ENCODE results near the gene KRTAP10-7.
"Not testable (repeated sequence)": the region's sequence is repeated elsewhere in the genome, so short reads cannot be mapped to it uniquely, and the experiment has no call there.

KRTAP10-7 gene

GRCh38 chr21:44600118-44600978 lies at the start of gene KRTAP10-7:
TSS of gene KRTAP10-7 (plus strand) at chr21:44600597. CDS start at chr21:44600622, 25 bp downstream.
- DNase-seq (ENCODE audit: low read depth) = not testable (repeated sequence)

DNA sequence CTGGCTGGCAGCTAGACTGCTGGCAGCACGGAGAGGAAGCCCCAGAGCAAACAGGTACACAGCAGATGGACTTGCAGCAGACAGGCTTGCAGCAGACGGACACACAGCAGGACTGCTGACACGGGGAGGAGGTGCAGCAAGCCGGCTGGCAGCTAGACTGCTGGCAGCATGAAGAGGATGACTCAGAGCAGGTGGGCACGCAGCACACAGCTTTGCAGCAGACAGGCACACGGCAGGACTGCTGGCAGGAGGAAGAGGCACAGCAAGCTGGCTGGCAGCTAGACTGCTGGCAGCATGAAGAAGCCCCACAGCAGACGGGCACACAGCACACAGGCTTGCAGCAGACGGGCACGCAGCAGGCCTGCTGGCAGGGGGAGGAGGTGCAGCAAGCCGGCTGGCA lies 49.6 kb upstream of the KRTAP10-7 start:
- DNase-seq (ENCODE audit: low read depth) = no peak

- no peak for DNase-seq (ENCODE audit: low read depth)
These were observed 48.9 kb upstream of the KRTAP10-7 start, which contains the start of gene KRTAP10-2 for GRCh38 chr21:44551340-44551961. TSS of gene KRTAP10-2 (minus strand) at chr21:44551505. CDS start at chr21:44551458, 47 bp downstream.

- DNase-seq (ENCODE audit: low read depth) = no peak
These were observed 48.3 kb upstream of the KRTAP10-7 start for GRCh38 chr21:44552136-44552535.

- DNase-seq (ENCODE audit: low read depth) = no peak
These were observed 47.7 kb upstream of the KRTAP10-7 start for GRCh38 chr21:44552681-44553080.

GRCh38 chr21:44555200-44555875 lies 45.1 kb upstream of the KRTAP10-7 start:
- DNase-seq (ENCODE audit: low read depth) = no peak

DNA sequence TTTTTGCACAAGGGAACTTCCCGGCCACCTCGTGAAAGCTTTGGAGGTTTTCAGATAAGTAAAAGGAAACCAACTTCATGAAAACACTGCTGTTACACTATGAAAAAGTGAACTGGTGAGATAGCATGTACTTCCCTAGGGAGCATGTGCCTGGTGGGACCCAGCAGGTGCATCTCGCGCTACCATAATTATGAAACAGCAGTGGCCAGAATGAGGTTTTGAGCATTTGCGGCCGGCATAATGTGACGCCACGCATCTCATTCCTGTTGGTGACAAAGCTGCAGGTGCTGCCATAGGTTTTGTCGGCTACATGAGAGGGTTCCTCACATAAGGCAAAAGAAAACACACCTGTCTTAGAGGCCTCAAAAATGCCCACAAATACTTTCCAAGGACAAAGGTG lies 43.5 kb upstream of the KRTAP10-7 start:
- DNase-seq (ENCODE audit: low read depth) = no peak

DNA sequence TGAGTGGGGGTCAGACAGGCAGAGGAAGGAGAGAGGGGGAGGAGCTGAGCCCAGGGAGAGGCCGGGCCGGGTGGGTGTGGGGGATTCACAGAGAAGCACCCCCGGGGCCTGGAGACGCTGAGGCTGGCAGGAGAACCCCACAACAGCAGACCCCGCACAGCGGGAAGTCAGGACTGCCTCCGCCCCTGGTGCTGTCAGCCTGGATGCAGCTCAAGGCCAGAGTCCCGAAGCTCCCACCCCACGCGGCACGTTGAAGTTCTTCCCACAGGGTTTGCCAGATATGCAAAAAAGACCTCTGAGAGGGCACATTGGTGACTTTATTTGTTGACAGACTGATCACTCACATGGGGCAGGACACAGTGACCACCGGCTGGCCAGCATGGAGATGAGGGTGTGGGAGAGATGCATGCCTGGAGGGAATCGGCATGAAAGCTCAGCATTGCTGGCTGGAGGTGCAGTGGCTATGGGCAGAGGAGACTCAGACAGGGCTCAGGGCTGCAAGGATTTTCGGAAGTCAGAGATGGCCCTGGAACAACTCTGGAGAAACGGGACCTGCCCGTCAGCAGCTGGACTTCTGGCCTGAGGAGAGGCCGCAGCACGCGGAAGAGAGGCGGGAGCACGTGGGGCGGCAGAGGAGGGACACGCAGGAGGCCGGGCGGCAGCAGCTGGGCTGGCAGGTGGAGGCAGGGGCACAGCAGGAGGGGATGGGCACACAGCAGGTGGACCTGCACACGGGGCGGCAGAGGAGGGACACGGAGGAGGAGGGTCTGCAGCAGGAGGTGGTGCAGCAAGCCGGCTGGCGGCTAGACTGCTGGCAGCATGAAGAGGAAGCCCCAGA lies 42.7 kb upstream of the KRTAP10-7 start:
- DNase-seq (ENCODE audit: low read depth) = no peak

- not testable (repeated sequence) for DNase-seq (ENCODE audit: low read depth)
These were observed 42.1 kb upstream of the KRTAP10-7 start for GRCh38 chr21:44558329-44558675.

DNA sequence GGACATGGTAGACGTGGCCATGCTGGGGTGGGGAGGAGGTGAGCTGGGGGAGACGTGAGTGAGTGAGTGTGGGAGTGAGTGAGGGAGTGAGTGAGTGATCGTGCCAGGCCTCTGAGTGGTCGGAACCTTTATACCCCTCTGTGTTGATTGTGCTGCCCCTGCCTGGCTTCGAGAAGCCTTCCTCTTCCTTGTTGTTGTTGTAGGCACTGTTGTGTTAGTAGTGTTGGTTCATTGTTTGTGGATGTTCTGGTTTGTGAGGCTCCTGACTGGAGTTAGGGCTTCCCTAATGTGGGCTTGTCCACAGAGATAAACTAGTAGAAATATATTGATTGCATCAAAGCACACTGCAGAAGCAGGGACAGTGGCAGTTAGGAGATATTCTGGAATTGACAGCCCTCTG lies 41.7 kb upstream of the KRTAP10-7 start, which contains the start of gene KRTAP10-3:
Gene KRTAP10-3 (minus strand): TSS at position 101 of the 400 bp plus-strand sequence. CDS start 80 bp downstream, at position 21.
- DNase-seq (ENCODE audit: low read depth) = no peak

DNA sequence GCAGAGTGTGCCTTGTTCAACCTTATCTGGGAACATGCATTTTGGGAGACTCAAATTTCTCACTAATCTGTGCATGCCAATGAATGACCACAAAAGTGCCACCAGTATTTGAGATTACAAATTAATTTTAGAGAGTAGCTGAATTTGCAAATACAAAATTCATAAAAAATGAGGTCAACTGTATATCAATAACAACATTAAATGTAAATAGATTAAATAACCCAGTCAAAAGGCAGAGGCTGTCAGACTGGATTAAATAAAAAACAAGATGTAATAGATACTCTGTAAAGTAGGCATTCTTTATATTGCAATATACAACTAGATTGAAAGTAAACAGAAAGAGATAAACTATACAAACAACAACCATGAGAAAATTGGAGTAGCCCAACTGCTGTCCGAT lies 36.3 kb upstream of the KRTAP10-7 start:
- no peak for DNase-seq (ENCODE audit: low read depth)

DNA sequence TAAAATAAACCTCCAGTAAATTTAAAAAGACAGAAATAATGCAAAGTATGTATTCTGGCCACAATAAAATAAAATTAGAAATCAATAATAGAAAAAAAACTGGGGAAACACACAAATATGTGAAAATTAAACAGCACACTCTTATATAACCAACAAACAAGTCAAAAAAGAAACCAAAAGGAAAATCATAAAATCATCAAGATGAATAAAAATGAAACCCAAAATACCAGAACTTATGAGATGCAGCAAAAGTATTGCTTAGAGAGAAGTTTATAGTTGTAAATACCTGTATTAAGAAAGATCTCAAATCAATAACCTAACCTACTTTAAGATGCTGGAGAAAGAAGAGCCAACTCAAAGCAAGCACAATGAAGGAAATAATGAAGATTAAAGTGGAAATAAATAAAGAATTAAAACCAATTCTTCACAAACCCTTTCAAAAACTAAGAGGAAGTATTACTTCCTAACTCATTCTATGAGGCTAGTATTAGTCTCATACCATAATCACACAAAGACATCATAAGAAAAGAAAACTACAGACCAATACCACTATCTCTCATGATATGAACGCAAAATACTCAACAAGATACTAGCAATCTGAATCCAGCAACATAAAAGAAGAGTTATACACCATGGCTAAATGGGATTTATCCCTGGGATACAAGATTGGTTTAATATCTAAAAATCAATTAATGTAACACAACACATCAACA lies 35.4 kb upstream of the KRTAP10-7 start:
- DNase-seq (ENCODE audit: low read depth) = no peak

- DNase-seq (ENCODE audit: low read depth) = no peak
These were observed 34.0 kb upstream of the KRTAP10-7 start for GRCh38 chr21:44566403-44566802.

DNA sequence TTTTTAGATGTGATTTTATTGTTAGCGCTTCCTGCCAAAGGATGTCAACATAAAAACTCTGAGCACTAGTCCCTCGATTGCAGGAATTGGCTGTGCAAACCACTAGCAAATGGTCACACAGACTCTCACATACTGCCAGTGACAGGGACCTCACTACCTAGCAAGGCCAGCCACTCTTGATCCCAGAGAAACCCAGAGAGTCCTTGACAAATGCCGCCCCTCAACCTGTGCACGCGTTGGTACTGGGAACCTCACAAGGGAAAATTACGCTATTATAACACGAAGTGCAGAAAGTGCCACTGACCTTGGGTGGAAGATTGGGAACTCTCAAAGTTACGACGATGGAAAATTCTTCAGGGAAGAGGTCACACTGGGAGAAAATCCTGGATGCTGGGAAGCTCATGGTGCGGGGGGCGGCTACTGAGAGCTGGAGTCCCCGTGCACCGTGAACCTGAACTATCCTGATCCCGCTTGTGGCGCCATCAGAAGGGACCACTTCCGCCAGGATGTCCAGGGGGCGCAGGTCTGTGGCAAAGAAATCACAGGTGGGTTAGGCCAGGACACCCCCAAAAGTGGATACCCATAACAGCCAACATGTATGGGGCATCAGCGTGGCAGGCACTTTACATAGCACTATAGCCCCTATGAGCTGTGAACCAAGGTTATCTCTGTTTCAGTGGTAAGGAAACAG lies 32.8 kb upstream of the KRTAP10-7 start:
- DNase-seq (ENCODE audit: low read depth) = no peak

- no peak for DNase-seq (ENCODE audit: low read depth)
These were observed 32.1 kb upstream of the KRTAP10-7 start for GRCh38 chr21:44568261-44568660.

- no peak for DNase-seq (ENCODE audit: low read depth)
These were observed 31.5 kb upstream of the KRTAP10-7 start for GRCh38 chr21:44568667-44569556.

DNA sequence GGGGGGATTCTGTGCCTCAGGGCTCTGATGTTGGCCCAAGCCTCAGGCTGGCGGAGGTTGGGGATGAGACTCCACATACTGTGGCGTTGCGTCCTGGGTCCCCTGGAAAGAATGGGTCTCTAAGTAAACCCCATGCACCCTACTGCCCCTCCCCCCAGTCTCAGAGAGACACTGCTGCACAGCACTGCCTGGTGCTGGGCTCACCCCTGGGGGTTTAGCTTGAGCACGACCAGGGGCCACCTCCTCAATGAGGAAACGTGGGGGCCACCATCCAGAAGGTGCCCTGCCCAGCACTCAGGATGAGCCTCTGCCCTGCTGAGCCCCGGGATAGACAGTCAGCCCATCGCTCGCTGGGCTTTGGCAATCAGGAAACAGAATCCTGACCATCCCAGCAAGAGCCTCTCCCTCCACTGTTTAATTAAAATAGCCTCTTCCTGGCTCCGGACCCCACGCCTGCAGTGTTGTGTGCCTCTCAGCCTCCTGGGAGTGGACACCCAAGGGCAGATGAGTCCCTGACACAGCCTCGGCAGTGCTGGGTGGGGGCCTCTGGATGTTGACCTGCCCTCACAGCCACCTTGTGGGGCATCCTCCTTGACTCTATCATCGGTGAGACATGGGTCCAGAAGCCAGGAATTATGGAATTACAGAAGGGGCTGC lies 30.4 kb upstream of the KRTAP10-7 start:
- no peak for DNase-seq (ENCODE audit: low read depth)

DNA sequence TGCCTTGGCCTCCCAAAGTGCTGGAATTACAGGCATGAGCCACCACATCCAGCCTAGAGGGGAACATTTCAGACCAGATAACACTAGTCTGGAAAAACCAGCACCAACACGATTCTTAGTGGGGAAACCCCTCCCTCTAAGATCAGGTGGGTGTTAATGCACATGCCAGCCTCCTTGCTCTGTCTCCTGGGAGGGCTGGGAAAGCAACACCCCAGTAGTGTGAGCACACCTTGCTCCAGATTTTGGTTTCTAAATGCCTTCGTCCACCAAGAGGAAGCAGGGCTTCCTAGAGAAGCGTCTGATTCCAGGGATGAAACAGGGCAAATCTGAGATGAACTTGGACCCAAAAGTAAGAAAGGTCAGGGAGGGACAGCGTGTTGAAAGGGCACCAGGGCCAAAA lies 29.1 kb upstream of the KRTAP10-7 start:
- DNase-seq (ENCODE audit: low read depth) = no peak
